OCI-LY7 (cell line): ENCODE measurements around the gene ZBTB16.

Experiments
- EZH2phosphoT487 ChIP-seq: fragments of 200-600 bp; sonication (generic); IDR thresholded peaks from 2 replicates; pipeline ENCODE4 v1.6.1; 2018; ENCODE audit warnings: low read depth, borderline replicate concordance, mild to moderate bottlenecking, mixed run types, antibody characterized with exemption, low read length, moderate library complexity, mixed read lengths
- TF ChIP-seq, protein P1 (sequence below): fragments of 200-600 bp; sonication (generic); conservative IDR thresholded peaks from 2 replicates; pipeline ENCODE4 v1.5.1; 2014; ENCODE audit warnings: mild to moderate bottlenecking, antibody characterized with exemption, low read length, moderate library complexity, mixed read lengths

- TF ChIP-seq, protein P1, sequence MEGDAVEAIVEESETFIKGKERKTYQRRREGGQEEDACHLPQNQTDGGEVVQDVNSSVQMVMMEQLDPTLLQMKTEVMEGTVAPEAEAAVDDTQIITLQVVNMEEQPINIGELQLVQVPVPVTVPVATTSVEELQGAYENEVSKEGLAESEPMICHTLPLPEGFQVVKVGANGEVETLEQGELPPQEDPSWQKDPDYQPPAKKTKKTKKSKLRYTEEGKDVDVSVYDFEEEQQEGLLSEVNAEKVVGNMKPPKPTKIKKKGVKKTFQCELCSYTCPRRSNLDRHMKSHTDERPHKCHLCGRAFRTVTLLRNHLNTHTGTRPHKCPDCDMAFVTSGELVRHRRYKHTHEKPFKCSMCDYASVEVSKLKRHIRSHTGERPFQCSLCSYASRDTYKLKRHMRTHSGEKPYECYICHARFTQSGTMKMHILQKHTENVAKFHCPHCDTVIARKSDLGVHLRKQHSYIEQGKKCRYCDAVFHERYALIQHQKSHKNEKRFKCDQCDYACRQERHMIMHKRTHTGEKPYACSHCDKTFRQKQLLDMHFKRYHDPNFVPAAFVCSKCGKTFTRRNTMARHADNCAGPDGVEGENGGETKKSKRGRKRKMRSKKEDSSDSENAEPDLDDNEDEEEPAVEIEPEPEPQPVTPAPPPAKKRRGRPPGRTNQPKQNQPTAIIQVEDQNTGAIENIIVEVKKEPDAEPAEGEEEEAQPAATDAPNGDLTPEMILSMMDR: no peak
- no peak for TF ChIP-seq EZH2phosphoT487
Observed at GRCh38 chr11:114145166-114145775, 85.8 kb downstream of the ZBTB16 start.
